ENCODE measurements around the gene MAD1L1.
"Not testable (repeated sequence)": the region's sequence is repeated elsewhere in the genome, so short reads cannot be mapped to it uniquely, and the experiment has no call there.

The MAD1L1 gene

DNA sequence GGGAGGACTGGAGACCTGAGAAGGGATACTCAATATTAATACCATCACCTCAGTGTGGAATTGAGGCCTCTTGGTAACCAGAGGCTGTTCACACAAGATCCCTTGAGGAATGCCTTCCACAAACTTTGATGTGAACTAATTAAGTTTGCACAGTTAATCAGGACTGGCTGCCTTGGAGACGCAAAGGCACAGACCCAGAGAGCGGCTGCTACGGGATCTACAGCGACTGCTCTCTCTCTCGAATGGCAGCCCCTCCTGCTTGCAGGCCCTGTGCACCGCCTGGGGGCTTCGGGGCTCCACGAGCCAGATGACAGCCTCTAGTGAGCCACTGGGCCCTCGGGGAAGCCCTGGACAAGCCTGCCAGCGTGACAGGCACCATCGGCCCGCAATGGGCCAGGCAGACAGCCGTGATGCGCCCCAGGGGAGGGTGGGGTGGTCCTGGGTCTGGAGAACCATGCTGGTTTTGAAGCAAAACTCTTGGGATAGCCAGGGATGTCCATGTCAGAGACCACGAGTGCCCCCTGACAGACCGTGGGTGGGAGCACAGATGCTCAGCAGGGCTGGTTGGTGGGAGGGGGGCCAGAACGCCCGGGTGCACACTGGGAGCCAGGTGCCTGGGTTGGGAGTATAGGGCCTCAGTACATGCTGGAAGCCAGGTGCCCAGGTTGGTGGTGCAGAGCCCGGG lies 367.0 kb downstream of the MAD1L1 start:
- no peak for DNase-seq

DNA sequence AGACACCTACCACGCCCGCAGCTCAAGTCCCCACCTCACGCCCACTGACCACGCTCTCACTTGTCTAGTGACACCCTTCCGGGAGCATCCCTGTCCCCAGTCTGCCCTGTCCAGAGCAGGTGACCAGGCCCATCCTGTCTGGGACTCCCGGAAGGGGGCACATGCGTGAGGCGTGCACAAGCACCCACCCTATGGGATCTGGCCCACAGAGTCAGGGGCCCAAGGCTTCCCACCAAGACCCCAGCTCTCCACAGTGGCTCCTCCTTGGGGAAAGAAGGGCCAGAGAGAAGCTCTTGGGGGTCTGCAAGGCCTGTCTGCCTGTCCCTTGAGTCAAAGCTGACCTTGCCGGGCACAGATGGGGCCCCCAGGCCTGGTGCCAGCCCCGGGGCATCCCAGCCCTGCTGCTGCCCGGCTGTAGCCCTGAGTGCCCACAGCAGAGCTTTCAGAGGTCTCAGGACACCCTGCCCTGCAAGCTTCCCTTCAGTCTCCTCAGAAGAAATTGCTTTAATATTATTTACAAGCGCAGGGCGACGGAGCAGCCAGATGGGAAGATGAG lies 367.7 kb downstream of the MAD1L1 start:
- DNase-seq = no peak

DNA sequence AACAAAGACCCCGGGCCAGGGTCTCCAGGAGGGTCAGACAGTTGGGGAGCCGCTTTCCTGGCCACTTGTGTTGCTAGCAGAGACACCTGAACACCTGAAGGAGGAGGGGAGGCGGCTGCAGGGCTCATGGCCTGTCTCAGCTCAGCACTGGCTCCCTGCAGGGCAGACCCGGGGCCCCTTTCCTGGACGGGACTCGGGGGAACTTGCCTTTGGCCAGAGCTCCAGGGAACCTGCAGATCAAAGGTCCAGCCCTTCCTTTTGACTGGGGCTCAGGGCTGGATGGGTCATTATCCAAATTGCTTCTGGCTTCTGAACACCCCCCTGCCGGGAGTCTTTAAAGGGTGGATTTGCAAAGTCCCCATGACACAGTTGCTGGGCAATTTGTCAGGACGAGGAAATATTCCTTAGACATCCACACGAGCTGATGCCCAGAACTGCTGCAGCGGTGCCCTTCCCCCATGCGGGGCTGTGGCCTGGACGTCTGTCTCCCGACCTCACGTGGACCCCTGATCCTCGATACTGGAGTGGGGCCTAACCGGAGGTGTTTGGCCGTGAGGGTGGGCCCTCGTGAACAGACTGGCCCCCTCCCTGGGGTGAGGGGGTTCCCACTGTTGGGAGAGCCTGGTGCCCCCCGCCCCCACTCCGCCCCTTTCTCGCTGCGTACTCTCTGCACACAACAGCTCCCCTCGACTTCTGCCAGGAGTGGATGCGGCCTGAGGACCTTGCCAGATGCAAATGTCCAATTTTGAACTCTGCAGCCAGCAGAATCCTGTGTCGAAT lies 368.4 kb downstream of the MAD1L1 start:
- no peak for DNase-seq

DNA sequence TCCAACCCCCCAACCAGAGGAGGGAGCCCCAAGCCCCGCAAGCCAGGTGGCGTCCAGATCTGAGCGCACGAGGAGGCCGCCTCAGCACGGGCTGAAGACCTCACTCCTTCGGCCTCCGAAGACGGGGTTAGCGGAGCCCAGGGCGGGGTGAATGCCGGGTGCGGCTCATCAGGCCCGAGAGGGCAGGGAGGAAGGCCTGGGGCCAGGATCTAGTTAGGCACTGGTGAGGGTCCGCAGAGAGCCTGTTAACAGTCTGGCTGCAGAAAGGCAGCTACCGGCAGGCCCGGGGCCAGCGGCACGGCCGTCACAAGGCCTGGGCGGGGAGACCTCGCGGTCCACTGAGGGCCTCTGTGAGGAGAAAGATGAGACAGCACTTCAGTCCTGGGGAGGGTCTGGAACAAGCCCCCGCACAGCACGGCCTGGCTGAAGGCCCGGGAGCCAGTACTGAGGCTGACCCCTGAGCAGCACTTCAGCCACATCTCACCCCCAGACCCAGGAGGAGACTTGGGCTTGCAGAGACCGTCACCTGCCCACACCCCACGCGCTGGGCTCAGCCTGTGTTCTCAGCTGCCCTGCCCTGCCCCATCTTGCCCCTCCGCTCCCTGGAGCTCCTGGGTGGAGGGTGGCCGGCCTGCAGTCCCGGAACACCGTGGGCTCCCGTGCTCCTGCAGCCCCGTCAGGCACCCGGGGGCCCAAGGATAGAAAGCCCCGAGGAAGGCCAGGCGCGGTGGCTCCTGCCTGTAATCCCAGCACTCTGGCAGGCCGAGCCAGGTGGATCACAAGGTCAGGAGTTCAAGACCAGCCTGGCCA lies 369.4 kb downstream of the MAD1L1 start:
- no peak for DNase-seq

DNA sequence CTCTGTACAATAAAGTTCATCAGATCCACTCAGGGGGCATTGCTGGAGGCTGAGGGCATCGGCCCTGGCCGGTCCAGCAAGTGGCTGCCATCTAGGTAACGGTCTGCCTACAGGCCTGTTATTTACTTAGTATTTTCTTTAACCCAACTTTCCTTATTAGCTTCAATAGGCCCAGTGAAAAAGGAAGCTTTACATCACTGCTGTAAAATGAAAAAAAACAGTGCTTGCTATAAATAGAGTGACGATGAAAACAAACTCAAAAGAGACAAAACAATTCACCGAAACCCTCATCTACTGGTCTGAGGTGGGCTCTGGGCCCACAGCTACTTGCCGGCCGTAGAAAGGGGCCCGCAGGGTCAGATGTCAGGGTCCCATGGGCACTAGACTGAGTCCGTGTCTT lies 370.2 kb downstream of the MAD1L1 start:
- DNase-seq = no peak

DNA sequence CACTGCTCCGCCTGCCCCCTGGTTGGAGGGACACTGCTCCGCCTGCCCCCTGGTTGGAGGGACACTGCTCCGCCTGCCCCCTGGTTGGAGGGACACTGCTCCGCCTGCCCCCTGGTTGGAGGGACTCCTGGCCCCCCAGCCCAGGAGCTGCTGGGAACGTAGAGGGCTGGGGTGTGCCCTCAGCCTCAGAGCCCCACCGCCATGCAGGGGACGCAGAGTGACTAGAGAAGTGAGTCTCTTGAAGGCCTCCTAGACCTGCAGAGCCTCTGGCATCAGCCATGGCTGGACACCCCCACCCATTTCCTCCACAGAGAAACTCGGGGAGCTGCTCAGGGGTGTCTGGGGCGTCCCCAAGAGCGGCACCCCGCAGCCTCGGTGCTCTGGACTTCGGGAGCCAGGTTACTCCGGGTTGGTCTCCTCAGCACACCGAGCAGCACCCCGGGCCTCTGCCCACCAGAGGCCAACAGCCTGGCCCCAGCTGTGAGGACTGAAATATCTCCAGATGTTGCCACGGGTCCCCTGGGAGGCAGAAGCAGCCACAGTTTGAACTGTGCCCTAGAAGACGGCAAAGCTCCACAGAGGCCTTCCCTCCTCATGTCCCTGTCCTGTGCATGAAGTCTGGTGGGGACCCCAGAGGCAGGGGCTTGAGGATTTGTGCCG lies 370.8 kb downstream of the MAD1L1 start:
- DNase-seq = no peak

DNA sequence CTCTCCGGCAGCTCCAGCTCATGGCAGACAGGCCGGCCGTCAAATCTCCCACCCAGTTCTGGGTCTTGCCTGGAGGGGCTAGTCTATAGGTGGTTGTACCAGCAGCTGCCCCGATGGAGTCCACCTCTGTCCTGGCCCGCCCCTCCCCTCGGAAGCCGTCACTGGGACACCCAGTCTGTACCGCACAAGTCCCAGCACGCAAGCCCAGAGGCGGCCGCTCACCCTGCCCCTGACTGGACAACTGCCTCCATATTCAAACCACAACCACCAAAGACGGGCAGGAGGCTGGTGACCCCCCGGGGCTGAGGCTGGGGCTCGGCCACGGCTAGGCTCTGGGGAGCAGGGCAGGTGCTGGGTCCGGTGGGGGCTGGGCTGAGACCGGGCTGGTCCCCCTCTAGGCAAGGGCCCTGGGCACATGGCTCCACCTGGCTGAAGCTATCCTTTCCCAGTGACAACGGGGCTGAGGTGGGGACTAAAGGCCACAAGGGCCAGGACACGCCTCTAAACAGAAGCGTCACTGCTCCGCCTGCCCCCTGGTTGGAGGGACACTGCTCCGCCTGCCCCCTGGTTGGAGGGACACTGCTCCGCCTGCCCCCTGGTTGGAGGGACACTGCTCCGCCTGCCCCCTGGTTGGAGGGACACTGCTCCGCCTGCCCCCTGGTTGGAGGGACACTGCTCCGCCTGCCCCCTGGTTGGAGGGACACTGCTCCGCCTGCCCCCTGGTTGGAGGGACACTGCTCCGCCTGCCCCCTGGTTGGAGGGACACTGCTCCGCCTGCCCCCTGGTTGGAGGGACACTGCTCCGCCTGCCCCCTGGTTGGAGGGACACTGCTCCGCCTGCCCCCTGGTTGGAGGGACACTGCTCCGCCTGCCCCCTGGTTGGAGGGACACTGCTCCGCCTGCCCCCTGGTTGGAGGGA lies 371.6 kb downstream of the MAD1L1 start:
- not testable (repeated sequence) for DNase-seq

DNA sequence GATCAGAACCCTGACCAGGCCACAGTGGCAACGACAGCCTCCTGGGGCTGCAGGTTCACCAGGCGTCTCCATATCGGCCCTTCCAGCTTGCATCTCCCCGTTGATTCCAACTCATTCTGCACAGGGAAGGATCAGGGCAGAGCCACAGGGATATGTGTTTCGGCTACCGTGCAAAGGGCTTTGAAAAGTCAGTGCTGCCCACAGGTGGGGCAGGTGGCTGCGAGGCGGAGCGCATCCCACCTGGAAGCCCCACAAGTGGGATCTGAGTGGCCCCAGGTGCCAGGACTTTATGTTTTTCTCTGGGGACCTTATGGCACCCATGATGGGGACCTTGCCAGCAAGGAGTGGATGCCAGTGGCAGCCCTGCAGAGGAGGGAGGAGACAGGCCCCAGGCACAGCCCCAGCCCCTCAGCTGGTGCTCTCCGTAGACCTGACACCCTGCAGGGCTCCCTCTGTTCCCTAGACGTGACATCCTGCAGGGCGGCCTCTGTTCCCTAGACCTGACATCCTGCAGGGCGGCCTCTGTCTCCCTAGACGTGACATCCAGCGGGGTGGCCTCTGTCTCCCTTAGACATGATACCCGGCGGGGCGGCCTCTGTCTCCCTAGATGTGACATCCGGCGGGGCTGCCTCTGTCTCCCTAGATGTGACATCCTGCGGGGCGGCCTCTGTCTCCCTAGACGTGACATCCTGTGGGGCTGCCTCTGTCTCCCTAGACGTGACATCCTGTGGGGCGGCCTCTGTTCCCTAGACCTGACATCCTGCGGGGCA lies 373.3 kb downstream of the MAD1L1 start:
- no peak for DNase-seq

DNA sequence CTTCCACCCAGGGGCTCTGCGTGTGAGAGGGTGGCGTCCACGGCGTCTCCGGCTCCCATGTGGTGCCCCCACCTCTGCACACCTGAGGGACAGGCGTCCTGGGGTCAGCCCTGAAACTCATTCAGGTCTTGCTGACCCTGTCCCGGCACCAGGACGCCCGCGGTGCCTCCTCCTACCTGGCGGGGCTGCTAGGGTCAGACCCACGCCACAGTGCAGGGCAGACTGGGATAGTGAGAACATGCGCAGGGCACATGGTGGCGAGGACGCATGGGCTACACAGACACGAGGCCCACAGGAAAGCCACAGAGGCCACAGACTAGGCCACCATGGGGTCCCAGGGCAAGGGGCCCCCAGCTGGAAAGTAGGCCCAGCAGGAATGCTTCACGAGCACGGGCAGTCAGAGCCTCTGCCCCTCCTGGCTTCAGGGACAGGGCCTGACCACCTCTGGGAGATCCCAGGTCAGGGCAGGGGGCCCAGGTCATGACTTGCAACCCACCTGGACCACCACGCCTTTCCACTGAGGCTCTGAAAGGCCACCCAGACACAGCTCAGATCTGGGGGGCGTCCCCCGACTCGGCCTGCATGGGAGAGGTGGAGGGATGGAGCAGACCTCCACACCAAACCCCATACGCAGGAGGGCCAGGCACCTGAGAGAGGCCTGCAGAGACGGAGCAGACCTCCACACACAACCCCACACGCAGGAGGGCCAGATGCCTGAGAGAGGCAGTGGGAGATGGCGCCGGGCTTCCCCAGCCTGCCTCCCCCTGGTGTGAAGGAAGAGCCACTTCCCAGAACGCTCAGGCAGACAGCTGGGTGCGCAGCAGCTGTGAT lies 374.1 kb downstream of the MAD1L1 start:
- DNase-seq = no peak

DNA sequence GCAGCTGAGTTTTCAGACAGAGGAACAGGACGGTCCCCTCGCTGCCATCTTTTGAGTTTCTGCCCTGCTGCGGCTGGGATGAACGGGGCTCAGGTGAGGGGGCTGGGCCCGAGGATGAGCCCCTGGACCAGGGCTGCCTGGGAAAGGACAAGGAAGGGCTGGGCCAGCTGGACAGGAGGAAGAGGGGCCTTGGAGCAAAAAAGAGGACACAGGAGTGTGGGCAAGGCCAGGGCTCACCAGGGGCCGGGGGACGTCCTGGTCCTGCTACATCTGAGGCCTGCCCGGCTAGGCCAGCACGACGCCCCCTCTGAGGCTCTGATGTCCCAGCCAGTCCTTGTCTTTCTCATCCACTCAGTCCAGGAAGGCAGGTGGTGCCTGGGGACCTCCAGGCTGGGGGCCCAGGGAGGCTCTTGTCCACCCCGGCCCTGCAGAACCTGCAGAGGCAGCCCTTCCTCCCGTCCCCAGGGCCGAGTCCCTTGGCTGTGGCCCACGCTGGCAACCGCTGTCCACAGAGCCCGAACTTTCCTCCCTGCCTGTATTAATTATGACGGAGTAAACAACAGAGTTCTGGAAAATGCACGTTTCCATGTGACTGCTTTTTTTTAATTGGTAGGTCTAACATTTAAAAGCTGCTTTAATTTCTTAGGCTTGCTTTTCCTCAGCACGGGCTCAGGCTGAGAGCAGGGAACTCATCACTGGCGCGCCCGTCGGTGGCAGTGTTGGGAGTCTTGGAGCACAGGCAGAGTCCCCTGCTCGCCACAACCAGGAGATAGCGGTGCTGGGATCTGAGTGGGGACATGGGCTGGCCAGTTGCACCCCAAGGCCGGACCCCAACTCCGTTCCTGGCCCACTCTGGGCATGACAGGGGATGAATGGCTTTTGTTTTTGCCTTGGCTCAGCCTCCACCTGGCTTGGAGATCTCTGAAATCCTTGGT lies 375.0 kb downstream of the MAD1L1 start:
- DNase-seq = no peak

DNA sequence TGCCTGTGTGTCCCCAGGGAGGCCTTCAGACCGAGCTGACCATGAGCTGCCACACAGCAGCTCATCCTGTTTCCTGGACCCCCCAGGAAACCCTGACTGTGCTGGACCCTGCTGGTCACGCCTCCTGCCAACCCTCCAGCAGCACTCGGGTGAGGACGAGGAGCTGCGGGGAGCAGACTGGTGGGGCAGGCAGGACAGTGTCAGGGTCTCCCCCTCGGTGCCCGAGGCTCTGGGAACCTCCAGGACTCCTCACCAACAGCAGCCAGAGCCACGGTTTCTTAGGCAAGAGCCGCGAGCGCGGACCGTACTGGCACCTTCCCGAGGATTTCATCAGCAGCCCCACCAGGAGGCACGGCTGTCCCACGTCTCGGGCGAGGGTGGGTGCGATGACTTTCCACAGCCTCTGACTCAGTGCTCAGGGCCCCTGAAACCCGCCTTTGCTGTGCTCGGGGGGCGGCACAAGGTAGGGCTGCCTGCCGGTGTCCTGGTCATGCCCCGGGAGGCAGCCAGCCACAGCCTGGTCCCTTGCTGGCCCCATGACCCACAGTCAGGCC lies 375.8 kb downstream of the MAD1L1 start:
- DNase-seq = no peak

DNA sequence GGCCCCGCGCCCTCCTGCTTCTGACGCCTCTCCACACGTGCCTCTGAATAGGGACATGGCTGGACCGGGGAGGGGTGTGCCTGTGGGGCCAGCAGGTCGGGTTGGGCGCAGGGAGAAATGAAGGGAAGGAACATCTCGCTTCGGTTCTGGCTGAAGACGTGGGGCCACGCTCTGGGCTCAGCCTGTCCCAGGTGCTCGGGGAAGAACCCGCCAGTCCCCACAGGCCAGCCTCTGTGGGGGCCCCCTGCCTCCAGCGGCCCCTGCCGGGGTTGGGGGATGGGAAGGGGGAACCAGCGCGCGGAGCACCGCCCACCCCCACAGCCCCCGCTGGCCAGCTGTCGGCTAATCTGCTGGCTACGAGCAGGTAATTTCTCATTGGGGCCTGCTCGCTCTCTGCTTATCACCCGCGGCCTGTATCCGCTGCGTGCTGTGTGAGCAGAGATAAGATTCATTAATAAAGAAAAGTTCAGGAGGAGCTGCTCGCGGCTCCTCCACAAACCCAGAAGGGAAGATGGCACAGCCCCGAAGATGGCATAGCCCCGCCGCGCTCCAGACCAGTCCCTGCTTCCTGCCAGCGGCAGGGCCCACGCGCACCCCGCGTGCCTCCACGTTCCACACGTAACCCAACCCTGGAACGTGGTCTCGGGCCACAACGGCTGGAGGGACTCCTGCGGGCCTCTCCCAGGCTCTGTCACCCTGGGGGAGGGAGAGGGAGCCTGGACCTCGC lies 376.4 kb downstream of the MAD1L1 start:
- DNase-seq = no peak

DNA sequence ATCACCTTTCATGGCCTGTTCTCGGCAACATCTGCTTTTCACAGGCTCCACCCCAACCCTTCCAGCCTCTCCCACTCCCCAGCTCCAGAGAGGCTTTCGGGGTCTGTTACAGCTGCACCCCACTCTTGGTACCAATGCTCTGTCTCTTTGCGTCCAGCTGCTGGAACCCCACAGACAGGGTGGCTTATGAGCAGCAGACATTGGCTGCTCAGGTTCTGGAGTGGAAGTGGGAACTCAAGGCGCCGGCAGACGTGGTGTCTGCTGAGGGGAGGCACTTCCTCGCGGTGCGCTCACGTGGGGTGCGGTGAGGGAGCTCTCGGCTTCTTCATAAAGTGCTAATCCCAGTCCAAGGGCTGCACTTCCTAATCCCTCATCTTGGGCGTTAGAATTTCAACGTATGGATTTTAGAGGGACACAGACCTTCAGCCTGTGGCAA lies 377.0 kb downstream of the MAD1L1 start:
- DNase-seq = no peak

DNA sequence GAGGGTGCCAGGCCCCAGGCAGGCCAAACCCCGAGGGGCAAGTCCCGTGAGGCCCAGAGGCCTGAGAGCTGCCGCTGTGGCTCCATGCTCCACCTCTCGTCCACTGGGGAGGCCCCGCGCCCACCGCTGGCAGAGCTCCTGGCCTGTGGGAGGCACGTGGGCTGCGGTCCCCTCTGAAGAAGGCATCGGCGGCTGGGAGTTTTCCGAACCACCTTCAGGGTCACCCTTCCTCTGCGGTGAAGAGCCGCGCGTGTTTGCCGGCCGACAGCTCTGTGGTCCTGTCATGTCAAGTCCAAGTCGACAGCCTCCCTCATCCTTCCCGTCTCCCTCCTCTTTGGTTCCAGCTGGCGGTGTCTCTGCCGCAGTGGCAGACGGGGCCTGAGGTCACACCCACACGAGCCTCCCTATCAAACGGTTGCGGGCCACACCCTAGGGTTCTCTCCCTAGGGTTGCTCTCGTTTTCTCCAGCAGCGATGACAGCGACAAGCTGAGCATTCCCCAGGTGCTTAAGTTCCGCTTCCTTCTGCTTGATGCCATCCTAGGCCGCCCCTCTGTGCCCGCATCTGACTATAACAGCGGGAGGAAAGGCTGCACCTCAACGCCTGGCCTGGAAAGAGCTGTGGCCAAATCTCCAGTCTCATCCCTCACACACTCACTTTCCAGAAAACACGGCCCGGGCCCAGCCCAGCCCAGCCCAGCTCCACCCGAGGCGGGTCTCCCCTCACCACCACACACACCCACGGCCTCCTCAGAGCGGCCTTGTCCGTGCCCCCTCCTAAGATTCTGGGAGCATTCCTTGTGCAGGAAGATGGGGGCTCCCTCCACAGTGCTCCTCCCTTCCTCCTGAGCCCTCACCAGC lies 377.6 kb downstream of the MAD1L1 start:
- DNase-seq = no peak

DNA sequence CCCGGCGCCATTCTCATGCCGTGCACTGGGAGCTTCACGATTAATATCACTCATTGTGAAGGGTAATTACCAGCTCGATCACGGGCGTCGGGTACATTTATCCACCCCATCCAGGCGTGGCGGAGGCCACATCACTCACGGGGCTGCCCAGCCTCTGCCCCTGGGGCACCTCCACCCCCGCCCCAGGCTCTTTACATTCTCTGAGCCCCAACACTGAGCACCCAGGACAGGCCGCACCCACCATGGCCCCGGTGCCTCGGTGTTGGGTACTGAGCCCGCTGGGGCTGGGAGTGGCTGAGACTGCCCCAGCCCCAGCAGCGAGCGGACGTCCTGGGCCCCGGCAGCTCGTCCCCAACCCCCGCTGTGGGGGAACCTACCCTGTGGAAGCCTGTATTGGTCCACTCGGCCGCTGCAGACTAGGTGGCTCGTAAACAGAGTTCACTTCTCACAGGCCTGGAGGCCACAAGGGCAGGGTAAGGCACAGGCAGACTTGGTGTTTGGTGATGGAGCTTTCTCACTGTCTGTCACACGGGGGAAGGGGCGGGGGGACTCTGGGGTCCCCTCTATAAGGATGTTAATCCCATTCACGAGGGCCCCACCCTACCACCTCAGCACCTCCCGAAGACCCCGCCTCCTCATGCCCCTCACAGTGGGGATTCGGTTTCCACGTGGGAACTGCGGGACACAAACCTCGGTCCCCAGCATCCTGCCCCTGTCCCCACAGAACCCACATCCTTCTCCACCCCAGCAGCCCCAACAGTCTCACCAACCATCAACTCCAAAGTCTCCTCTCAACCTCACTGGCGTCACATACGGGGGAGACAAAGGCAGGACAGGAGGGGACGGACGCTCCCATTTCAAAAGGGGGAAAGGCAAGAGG lies 378.5 kb downstream of the MAD1L1 start:
- no peak for DNase-seq
